Activated T-cell treated with anti-CD3 and anti-CD28 coated beads for 4 hours (primary cell): ENCODE measurements around the gene EFCAB11.
"Not testable (repeated sequence)": the region's sequence is repeated elsewhere in the genome, so short reads cannot be mapped to it uniquely, and the experiment has no call there.

Experiments
- DNase-seq: peaks from one replicate; pipeline ENCODE4 v3.0.0-alpha.2; 2020

EFCAB11 gene

DNA sequence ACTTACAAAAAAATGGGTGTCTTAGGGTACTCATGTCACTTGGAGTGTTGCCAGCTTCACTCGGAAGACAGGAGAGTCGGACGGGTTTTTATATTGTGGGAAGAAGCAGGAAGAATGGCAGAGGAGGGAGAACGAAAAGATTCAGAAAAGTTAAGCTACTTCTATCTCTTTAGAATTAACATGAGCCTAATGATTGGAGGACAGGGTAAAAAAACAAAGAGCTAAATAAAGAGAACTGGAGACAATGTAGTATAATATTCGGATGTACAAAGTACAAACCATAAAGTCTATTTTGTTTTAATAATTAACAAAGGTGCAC lies 43.9 kb downstream of the EFCAB11 start:
- no peak for DNase-seq

DNA sequence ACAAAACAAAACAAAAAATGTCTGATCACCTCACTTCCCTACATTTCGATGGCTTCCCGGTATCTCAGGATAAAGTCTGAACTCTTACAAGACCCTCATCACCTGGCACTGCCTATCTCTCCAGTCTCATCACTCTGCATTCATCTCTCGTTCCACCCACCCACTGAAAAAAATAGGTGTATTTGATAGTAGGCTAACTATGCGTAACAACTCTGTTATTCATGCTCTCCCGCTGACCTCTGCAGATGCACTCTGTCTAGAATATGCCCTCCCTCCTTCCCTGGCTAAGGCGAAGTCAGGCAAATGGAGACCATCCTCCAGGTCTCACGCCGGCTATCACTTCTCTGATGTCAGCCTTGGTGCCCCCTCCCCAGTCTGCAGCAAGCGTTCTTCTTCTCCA lies 44.9 kb downstream of the EFCAB11 start:
- DNase-seq, result no peak

- DNase-seq, result no peak
These were observed 45.6 kb downstream of the EFCAB11 start for GRCh38 chr14:89908712-89909450.

- DNase-seq, result no peak
These were observed 46.9 kb downstream of the EFCAB11 start for GRCh38 chr14:89907655-89908054.

DNA sequence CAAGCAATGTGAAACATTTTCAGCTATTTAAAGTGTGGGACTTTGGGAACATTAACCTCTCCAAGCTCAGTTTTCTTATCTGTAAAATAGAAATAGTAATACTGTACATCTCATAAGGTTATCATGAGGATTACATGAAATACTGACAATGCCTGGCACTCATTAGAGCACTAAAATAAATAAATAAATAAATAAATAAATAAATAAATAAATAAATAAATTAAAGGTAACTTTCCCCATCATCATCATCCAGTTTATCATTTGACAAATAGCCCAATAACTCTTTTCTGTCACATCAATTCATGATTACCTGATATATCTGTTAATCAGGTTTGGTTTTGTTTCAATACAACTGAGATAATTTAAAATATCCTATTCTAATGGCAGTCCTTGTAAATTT lies 48.5 kb downstream of the EFCAB11 start:
- DNase-seq, result no peak

DNA sequence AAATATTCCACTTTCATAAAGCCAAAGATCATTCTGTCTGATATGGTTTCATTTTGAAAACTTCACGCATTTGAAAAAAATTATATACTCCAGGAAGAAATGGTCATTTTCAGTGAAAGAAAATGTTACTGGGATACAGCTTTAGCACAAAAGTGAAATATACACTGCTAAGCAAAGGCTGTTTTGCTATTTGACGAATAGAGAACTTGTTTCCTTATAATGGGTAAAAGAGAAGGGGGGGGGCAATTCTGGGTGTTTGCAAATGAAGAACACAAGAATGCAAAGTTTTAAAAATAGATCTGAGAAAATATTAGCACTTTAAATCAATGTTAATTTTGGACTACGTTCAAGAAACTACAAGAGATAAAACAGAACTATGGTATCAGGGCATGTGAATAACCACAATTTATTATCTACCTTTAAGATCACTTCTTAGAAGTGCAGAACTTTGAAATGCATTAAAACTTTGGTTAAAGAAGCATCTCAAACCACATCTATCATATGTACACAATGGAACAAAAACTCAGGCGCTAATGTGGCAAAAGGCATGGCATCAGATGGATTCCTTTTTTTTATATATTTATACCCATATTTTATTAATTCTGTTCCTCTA lies 51.1 kb downstream of the EFCAB11 start:
- DNase-seq, result no peak

DNA sequence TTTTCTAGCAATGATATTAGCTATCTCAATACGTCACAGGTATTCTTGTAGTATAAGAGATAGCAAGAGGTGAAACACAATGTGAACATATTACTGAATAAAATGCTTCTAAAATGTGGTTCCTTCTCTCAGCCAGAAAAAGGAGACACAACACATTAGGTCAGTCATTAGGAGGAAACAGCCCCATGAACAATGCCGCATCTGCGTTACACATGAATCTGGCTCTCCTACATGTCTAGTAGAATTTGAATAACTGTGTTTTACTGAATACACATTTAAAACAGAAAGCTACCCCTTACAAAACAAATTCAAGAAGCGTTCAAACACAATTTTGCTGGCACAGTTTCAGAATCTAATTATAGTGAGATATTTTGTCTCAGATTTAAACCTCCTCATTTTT lies 51.6 kb downstream of the EFCAB11 start:
- DNase-seq, result no peak

GRCh38 chr14:89900802-89901201 lies 53.7 kb downstream of the EFCAB11 start:
- no peak for DNase-seq

- DNase-seq, result no peak
These were observed 54.4 kb downstream of the EFCAB11 start for GRCh38 chr14:89899917-89900663.

GRCh38 chr14:89899291-89899690 lies 55.2 kb downstream of the EFCAB11 start:
- no peak for DNase-seq

DNA sequence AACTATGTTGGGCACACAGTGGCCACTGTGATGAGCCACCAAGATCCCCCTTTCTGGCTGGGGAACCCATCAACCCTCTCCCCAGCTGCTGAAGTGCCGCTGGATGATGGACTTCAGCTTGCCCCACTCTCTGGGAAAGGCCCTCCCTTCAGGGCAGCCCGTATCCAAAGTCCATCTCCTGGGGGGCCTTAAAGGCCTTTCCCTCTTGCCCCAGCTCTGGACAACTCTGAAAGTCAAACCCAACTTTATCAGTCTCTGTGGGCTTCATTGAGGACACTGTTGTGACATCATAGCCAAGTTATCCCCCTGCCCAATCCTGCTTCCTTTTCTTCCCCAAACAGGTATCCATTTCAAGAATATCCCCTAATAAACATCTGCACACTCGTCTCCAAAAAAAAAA lies 61.1 kb downstream of the EFCAB11 start:
- DNase-seq, result not testable (repeated sequence)

DNA sequence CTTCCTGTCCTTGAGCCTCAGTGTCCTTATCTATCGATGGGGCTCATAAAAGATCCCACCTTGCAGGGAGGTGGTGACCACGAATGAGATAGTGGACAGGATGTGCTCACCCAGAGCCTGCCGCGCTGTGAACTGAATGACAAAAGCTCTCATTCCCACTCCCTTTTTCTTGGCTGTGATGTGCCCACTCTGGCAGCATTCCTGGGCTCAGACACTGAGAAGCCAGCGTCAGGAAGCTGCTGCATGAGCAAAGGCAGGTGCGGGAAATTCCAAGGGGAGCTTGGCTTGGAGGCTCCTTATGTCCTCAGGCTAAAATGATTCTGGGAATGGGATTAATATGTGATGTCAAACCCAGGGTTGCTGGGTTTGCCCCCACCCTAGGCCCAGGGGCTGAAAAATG lies 61.6 kb downstream of the EFCAB11 start:
- DNase-seq, result no peak

DNA sequence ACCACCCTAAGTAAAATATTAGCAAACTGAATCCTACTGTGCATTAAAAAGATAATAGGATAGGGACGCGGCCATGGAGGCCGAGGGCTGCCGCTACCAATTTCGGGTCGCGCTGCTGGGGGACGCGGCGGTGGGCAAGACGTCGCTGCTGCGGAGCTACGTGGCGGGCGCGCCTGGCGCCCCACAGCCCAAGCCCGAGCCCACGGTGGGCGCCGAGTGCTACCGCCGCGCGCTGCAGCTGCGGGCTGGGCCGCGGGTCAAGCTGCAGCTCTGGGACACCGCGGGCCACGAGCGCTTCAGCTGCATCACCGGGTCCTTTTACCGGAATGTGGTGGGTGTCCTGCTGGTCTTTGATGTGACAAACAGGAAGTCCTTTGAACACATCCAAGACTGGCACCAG lies 62.8 kb downstream of the EFCAB11 start:
- not testable (repeated sequence) for DNase-seq

- no peak for DNase-seq
These were observed 63.5 kb downstream of the EFCAB11 start for GRCh38 chr14:89891055-89891454.

DNA sequence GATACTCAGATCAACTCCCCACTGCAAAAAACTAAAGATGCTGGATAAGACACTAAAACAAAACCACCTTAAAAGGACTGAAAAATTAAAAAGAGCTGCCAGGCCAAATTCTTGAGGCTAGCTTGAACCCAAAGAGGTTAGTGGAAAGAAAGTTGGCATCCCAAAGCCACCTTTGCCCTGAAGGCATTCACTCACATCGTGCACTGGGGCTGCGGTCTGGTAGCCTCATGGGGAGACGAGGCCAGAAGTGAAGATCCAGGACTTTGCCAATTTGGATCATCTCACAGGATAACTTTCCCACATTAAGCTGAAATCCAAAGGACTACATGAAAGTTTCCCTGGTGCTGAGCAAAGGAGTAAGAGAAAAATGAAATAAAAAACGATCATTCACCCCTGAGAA lies 63.9 kb downstream of the EFCAB11 start:
- DNase-seq, result no peak

DNA sequence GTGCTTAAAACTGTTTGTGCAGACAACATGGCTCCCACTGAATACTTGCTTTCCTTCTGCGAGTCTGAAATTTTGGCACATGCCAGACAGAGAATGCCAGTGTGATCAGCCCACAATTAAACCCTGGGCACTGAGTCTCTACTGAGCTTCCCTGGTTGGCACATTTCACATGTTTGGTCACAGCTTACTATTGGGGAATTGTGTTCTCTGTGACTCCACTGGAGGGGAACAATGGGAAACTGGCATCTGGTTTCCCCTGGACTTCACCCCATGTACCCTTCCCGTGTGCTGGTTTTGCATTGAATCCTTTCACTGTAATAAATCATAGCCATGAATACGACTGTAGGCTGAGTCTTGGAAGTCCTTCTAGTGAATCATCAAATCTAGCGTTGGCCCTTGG lies 64.9 kb downstream of the EFCAB11 start:
- no peak for DNase-seq

DNA sequence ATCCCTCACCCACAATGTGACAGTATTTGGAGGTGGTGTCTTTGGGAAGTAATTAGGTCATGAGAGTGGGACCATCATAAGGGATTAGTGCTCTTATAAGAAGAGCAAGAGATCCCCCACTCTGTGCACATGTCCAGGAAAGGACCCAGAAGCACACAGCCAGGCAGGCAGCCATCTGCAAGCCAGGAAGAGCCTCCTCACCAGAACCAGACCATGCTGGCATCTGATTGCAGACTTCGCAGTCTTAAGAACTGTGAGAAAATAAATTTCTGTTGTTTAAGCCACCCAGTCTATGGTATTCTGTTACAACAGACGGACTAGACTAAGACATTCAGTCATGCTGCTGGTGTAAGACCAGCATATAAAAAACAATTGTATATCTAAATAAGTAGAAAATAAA lies 69.8 kb downstream of the EFCAB11 start:
- DNase-seq, result no peak

GRCh38 chr14:89881839-89882238 lies 72.7 kb downstream of the EFCAB11 start:
- DNase-seq, result no peak

GRCh38 chr14:89874091-89874490 lies 80.4 kb downstream of the EFCAB11 start:
- not testable (repeated sequence) for DNase-seq

DNA sequence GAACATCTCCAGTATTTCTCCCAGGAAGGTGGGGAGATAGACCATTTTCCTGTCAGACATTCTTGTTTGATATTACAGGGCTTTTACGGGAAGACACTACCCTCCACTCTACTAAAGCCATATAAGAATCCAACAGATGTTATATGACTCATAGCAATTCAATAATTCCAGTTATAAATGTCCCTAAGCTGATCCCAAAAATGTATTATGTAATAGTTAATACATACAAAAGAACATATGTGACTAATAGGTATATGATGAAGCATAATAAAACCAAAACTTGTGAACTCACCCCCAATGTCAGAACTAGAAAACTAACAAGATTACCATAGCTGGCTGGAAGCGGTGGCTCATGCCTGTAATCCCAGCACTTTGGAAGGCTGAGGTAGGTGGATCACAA lies 84.2 kb downstream of the EFCAB11 start:
- no peak for DNase-seq

DNA sequence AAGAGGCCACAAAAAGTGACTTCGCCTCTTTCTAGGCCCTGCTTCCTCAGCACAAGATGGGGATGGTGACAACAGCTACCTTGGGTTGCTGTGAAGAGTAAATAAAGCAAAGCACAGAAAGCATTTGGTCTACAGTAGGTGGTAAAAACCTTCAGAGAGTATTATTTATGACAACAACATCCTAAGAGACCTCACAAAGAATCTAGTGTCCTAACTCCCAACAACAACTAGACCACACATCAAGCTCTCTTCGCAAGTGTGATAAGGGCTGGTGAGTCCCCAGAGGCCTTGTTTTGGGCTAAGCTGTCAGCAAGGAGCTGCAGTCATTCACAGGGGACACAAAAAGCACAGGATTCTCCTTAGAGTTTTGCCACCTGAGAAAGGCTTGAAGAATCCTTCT lies 84.9 kb downstream of the EFCAB11 start:
- DNase-seq, result no peak

DNA sequence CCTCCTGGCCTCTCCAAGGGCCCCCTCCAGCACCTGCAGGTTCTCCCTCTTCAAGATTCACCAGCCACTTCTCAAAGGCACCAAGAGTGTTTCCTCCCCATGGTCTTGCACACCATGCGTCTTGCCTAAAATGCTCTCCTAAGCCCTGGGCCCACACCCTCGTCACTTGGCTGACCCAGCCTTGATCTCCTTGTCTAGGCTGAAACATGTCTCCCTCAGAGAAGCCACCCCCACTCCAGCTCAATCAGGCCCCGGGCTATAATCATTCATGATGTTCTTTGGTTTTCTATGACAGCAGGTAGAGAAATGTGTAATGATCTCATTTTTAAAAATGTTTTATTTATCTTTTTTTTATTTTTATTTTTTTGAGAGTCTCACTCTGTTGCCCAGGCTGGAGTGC lies 88.1 kb downstream of the EFCAB11 start:
- no peak for DNase-seq

DNA sequence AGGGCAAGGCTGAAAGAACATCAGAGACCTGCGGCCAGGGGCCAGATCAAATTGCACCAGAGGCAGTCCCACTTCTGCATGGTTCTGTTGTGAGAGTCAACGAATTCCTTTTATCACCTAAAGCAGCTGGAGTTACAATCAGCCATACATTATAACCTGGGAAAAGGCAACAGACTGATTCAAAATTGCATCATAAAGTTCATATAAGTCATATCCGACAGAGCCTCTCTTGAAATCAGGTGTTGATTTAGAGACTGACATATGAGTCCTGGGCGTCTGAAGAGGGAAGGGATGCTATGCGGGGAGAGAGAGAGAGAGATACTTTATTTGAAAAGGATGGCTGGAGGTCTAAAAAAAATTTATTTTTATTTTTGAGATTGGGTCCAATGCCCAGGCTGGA lies 89.4 kb downstream of the EFCAB11 start:
- no peak for DNase-seq

GRCh38 chr14:89862856-89863255 lies 91.7 kb downstream of the EFCAB11 start:
- DNase-seq, result no peak
